Fibroblast of mammary gland (primary cell): ENCODE data around the gene SAMD11.
"Not testable (repeated sequence)": the region's sequence is repeated elsewhere in the genome, so short reads cannot be mapped to it uniquely, and the experiment has no call there.

Experiments
- DNase-seq: peaks from one replicate; pipeline ENCODE4 v3.0.0-alpha.2; 2010; ENCODE audit warnings: low read depth
- H3K4me3 ChIP-seq: 2 replicates; pipeline ENCODE4 v1.5.1; 2011; ENCODE audit warnings: low read depth, mild to moderate bottlenecking, low read length, moderate library complexity; ENCODE audit not compliant: control insufficient read depth
- TF ChIP-seq, protein P1 (sequence below): conservative IDR thresholded peaks from 2 replicates; pipeline ENCODE4 v1.5.1; 2011; ENCODE audit warnings: low read depth, low read length, inconsistent platforms; ENCODE audit not compliant: control insufficient read depth, insufficient read depth

The SAMD11 gene

GRCh38 chr1:890661-891060, 33.1 kb upstream of the SAMD11 start:
- TF ChIP-seq, protein P1, sequence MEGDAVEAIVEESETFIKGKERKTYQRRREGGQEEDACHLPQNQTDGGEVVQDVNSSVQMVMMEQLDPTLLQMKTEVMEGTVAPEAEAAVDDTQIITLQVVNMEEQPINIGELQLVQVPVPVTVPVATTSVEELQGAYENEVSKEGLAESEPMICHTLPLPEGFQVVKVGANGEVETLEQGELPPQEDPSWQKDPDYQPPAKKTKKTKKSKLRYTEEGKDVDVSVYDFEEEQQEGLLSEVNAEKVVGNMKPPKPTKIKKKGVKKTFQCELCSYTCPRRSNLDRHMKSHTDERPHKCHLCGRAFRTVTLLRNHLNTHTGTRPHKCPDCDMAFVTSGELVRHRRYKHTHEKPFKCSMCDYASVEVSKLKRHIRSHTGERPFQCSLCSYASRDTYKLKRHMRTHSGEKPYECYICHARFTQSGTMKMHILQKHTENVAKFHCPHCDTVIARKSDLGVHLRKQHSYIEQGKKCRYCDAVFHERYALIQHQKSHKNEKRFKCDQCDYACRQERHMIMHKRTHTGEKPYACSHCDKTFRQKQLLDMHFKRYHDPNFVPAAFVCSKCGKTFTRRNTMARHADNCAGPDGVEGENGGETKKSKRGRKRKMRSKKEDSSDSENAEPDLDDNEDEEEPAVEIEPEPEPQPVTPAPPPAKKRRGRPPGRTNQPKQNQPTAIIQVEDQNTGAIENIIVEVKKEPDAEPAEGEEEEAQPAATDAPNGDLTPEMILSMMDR = no peak
- no peak for DNase-seq
- H3K4me3 ChIP-seq = no peak overlapping the region

GRCh38 chr1:897226-897625, 26.5 kb upstream of the SAMD11 start:
- DNase-seq = no peak
- TF ChIP-seq, protein P1 = no peak
- H3K4me3 ChIP-seq = no peak overlapping the region

- not testable (repeated sequence) for H3K4me3 ChIP-seq, DNase-seq
These were observed 25.8 kb upstream of the SAMD11 start for GRCh38 chr1:897951-898350.

DNA sequence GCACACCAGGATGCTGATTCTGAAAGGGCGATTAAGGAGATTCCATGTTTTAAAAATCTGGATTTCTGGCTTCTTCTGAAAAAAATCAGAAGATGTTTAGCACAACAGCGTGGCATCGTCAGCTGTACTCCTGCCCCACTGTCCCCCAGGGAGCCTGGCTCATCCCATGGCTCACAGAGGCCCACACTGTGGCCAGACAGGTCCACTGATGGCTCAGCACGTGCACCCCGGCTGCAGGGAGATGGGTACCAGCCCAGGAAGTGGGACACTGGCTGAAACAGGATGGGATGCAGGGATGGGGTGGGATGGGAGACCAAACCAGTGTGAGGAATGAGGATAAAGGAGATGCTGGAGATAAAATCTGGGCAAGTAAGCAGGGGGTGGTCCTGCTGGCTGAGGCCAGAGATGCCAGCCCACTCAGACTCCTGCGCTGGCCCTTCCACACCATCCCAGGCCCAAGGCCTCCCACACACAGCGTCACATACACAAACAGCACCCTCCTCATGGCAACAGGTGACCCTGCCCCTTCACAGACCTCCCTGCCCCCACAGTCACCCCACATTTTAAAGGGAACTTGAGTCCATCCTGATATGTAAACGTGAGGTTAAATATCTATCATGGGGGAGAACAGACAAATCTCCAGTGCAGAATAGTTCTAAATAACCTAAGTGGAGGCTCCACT, 23.9 kb upstream of the SAMD11 start:
- TF ChIP-seq, protein P1 = no peak
- DNase-seq = no peak
- H3K4me3 ChIP-seq = no peak overlapping the region

GRCh38 chr1:901108-901859, 22.4 kb upstream of the SAMD11 start:
- TF ChIP-seq, protein P1 = no peak
- H3K4me3 ChIP-seq = no peak overlapping the region
- DNase-seq = no peak

DNA sequence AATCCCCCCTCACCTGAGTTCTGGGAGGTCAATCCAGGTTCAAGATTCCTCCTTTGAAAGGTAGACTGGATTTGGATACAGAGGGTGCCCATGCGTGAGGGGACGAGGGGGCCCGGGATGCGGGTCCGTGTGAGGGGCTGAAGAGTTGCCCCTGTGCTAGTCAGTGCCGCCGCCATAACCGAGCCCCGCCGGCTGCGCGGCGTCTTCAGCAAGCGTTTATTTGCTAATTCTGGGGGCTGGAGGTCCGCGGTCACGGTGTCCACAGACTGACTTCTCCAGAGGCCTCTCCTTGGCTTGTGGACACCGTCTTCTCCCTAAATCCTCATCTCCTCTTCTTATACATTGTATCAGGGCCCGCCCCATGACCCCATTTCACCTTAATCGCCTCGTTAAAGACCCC, 20.9 kb upstream of the SAMD11 start:
- no peak for DNase-seq
- H3K4me3 ChIP-seq = no peak overlapping the region
- TF ChIP-seq, protein P1 = no peak

GRCh38 chr1:903305-903704, 20.4 kb upstream of the SAMD11 start:
- TF ChIP-seq, protein P1 = no peak
- DNase-seq = no peak
- no peak overlapping the region for H3K4me3 ChIP-seq
